Loucy (cell line): ENCODE data around the gene KRT17.

Experiments used
- H2AFZ ChIP-seq: fragments of 200-600 bp; sonication (generic); 2 replicates; pipeline ENCODE4 v1.6.0; 2016; ENCODE audit warnings: antibody characterized with exemption, mild to moderate bottlenecking, low read length, moderate library complexity
- H3F3A ChIP-seq: fragments of 200-600 bp; 2 replicates; pipeline ENCODE4 v1.6.0; 2016; ENCODE audit warnings: antibody characterized with exemption, low read depth, mild to moderate bottlenecking
- H3K27me3 ChIP-seq: fragments of 200-600 bp; sonication (generic); 2 replicates; pipeline ENCODE4 v1.6.1; 2014; ENCODE audit warnings: low read length, mild to moderate bottlenecking; ENCODE audit not compliant: insufficient read depth, poor library complexity, severe bottlenecking
- H3K36me3 ChIP-seq: fragments of 200-600 bp; sonication (generic); 2 replicates; pipeline ENCODE4 v1.6.1; 2016; ENCODE audit warnings: low read length; ENCODE audit not compliant: insufficient read depth
- H3K4me1 ChIP-seq: fragments of 200-600 bp; sonication (generic); 2 replicates; pipeline ENCODE4 v1.5.1; 2014; ENCODE audit warnings: low read length, mild to moderate bottlenecking; ENCODE audit not compliant: insufficient read depth, poor library complexity, severe bottlenecking
- H3K4me2 ChIP-seq: fragments of 200-600 bp; sonication (generic); 2 replicates; pipeline ENCODE4 v1.6.0; 2014; ENCODE audit warnings: antibody characterized with exemption, low read length, low read depth, mild to moderate bottlenecking; ENCODE audit not compliant: poor library complexity, severe bottlenecking
- H3K4me3 ChIP-seq: fragments of 200-600 bp; sonication (generic); 2 replicates; pipeline ENCODE4 v1.5.1; 2014; ENCODE audit warnings: low read length, mild to moderate bottlenecking, mixed read lengths; ENCODE audit not compliant: poor library complexity, severe bottlenecking
- H3K79me2 ChIP-seq: fragments of 200-600 bp; sonication (generic); 2 replicates; pipeline ENCODE4 v1.6.1; 2014; ENCODE audit warnings: low read length; ENCODE audit not compliant: insufficient read depth
- H3K9ac ChIP-seq: fragments of 200-600 bp; sonication (generic); 2 replicates; pipeline ENCODE4 v1.6.0; 2014; ENCODE audit warnings: mild to moderate bottlenecking, low read depth, low read length, moderate library complexity; ENCODE audit not compliant: poor library complexity, severe bottlenecking
- H3K9me2 ChIP-seq: fragments of 200-600 bp; sonication (generic); replicated peaks from 2 replicates; pipeline ENCODE4 v1.6.1; 2016; ENCODE audit warnings: low read depth, low read length, mixed read lengths
- H3K9me3 ChIP-seq: fragments of 200-600 bp; sonication (generic); 2 replicates; pipeline ENCODE4 v1.6.1; 2014; ENCODE audit warnings: mild to moderate bottlenecking, antibody characterized with exemption, low read length, low read depth; ENCODE audit not compliant: insufficient read depth
- H4K20me1 ChIP-seq: fragments of 200-600 bp; sonication (generic); 2 replicates; pipeline ENCODE4 v1.6.0; 2014; ENCODE audit warnings: antibody characterized with exemption, low read length, mild to moderate bottlenecking; ENCODE audit not compliant: insufficient read depth, poor library complexity, severe bottlenecking
- CTCF ChIP-seq: fragments of 200-600 bp; sonication (generic); conservative IDR thresholded peaks from 2 replicates; pipeline ENCODE4 v1.5.1; 2014; ENCODE audit warnings: mild to moderate bottlenecking, antibody characterized with exemption, low read length
- EZH2phosphoT487 ChIP-seq: fragments of 200-600 bp; IDR thresholded peaks from 2 replicates; pipeline ENCODE4 v1.6.1; 2018; ENCODE audit warnings: antibody characterized with exemption, mild to moderate bottlenecking, moderate library complexity, borderline replicate concordance

KRT17 gene

GRCh38 chr17:41600318-41600717, 24.1 kb downstream of the KRT17 start:
- H3K4me2 ChIP-seq, result no peak overlapping the region
- no peaks in the 10 kb centered on the region for H3K9me2 ChIP-seq
- H3K79me2 ChIP-seq, result no peaks in the 10 kb centered on the region
- no peaks in the 10 kb centered on the region for H3F3A ChIP-seq
- no peaks in the 10 kb centered on the region for H3K4me1 ChIP-seq
- H3K9me3 ChIP-seq, result no peaks in the 10 kb centered on the region
- H3K4me3 ChIP-seq, result no peak overlapping the region
- H3K9ac ChIP-seq, result no peak overlapping the region
- no peaks in the 10 kb centered on the region for H3K36me3 ChIP-seq
- TF ChIP-seq EZH2phosphoT487 (no peak), CTCF (no peak)
- no peaks in the 10 kb centered on the region for H4K20me1 ChIP-seq
- no peak overlapping the region for H2AFZ ChIP-seq
- no peaks in the 10 kb centered on the region for H3K27me3 ChIP-seq

- no peaks in the 10 kb centered on the region for H3K79me2 ChIP-seq
- H3K4me3 ChIP-seq, result no peak overlapping the region
- no peaks in the 10 kb centered on the region for H3K27me3 ChIP-seq
- no peaks in the 10 kb centered on the region for H3K4me1 ChIP-seq
- H3K9ac ChIP-seq, result no peak overlapping the region
- H3K4me2 ChIP-seq, result no peak overlapping the region
- no peaks in the 10 kb centered on the region for H4K20me1 ChIP-seq
- no peaks in the 10 kb centered on the region for H3F3A ChIP-seq
- H3K36me3 ChIP-seq, result no peaks in the 10 kb centered on the region
- no peak for TF ChIP-seq EZH2phosphoT487
- no peak for TF ChIP-seq CTCF
- H3K9me2 ChIP-seq, result no peaks in the 10 kb centered on the region
- no peak overlapping the region for H2AFZ ChIP-seq
- no peaks in the 10 kb centered on the region for H3K9me3 ChIP-seq
These were observed 24.7 kb downstream of the KRT17 start for GRCh38 chr17:41599680-41600079.

GRCh38 chr17:41595585-41595984, 28.8 kb downstream of the KRT17 start:
- no peak overlapping the region for H3K4me3 ChIP-seq
- no peaks in the 10 kb centered on the region for H3F3A ChIP-seq
- H2AFZ ChIP-seq, result no peak overlapping the region
- no peak overlapping the region for H3K9ac ChIP-seq
- no peaks in the 10 kb centered on the region for H4K20me1 ChIP-seq
- no peaks in the 10 kb centered on the region for H3K36me3 ChIP-seq
- TF ChIP-seq EZH2phosphoT487, result no peak
- no peaks in the 10 kb centered on the region for H3K79me2 ChIP-seq
- no peaks in the 10 kb centered on the region for H3K9me3 ChIP-seq
- no peaks in the 10 kb centered on the region for H3K9me2 ChIP-seq
- H3K4me1 ChIP-seq, result no peaks in the 10 kb centered on the region
- H3K27me3 ChIP-seq, result no peaks in the 10 kb centered on the region
- no peak overlapping the region for H3K4me2 ChIP-seq

GRCh38 chr17:41594363-41594915, 29.9 kb downstream of the KRT17 start:
- Histone ChIP-seq H3K9me3 (no peaks in the 10 kb centered on the region), H4K20me1 (no peaks in the 10 kb centered on the region), H3K4me2 (no peak overlapping the region), H2AFZ (no peak overlapping the region), H3K9ac (no peak overlapping the region), H3K79me2 (no peaks in the 10 kb centered on the region), H3K4me1 (no peaks in the 10 kb centered on the region), H3K9me2 (no peaks in the 10 kb centered on the region), H3K4me3 (no peak overlapping the region), H3K27me3 (no peaks in the 10 kb centered on the region), H3F3A (no peaks in the 10 kb centered on the region), H3K36me3 (no peaks in the 10 kb centered on the region)
- TF ChIP-seq EZH2phosphoT487 (no peak), CTCF (no peak)
